MM.1S (cell line): Measurements from ENCODE around the gene BTBD16.

Experiments
- CTCF ChIP-seq: fragments of 300-600 bp; sonication (generic); IDR thresholded peaks from 2 replicates; pipeline ENCODE4 v1.5.1; 2016; ENCODE audit warnings: antibody characterized with exemption, low read length, mixed read lengths
- EZH2phosphoT487 ChIP-seq: fragments of 300-600 bp; sonication (generic); IDR thresholded peaks from 2 replicates; pipeline ENCODE4 v1.6.1; 2018; ENCODE audit warnings: antibody characterized with exemption, low read length

- TF ChIP-seq CTCF: no peak
- no peak for TF ChIP-seq EZH2phosphoT487
These were observed 53.0 kb downstream of the BTBD16 start for GRCh38 chr10:122323941-122324675.
